ENCODE results near the gene NVL.
"Not testable (repeated sequence)": the region's sequence is repeated elsewhere in the genome, so short reads cannot be mapped to it uniquely, and the experiment has no call there.

Gene NVL

DNA sequence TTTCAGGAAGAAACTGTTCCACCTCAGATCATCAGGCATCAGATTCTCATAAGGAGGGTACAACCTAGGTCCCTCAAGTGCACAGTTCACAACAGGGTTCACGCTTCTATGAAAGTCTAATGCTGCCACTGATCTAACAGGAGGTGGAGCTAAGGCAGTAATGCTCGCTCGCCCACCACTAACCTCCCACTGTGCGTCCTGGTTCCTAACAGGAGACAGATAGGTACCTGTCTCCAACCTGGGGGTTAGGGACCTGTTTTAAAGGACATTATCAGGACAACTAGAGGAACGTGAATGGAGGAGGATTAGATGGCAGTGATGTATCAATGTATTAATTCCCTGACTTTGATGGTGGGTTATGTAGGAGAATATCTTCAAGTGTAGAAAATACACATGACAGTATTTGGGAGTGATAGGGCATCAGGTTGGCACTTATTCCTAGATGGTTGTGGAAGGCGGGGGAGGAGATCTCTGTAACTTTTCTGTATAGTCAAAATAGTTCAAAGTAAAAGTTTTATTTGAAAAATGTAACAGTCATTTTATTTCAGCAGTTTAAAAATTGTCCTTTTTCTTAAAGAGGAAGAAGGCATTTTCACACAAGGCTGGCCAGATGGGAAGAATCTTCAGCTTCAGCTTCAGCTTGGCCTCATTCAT, 103.0 kb downstream of the NVL start:
- no peak for DNase-seq

DNA sequence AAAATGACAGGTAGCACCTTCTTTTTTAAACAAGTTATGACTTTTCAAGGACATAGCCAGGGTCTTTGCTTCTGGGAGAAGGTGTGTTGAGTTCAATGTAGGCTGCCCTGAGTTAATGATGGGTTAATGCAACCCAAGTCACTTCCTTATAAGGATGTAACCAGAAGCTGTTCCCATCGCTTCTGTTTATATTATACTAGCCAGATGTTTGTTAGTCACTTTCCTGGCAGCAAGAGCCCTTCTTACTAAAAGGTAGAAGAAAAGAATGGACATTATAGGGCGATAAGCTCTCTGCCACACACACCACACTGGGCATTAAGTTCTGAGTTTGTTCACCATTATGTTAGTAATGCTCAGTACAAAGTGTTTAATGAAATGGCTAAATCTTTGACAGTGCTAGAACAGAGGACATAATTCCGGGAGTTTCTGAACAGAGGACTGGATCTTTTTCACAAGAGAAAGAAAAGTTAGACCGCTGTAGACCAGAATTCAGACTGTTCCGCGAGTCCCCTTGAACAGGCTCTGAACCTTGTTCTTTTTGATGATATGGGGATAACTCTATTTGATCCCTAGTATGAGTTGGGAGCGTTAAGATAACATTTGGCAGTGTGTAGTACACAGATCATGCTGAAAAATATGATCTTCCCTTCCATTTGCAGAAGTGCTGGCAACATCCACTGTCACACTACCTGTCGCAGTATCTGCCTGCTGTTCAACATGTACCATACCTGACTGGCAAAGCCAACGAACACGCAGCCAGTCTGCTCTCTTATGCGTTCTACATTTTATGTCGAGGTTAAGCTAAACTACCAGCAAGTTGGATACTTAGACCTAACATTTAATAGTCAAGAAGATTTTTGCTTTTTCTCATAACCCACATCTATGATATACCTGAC, 105.9 kb downstream of the NVL start:
- DNase-seq, result no peak

DNA sequence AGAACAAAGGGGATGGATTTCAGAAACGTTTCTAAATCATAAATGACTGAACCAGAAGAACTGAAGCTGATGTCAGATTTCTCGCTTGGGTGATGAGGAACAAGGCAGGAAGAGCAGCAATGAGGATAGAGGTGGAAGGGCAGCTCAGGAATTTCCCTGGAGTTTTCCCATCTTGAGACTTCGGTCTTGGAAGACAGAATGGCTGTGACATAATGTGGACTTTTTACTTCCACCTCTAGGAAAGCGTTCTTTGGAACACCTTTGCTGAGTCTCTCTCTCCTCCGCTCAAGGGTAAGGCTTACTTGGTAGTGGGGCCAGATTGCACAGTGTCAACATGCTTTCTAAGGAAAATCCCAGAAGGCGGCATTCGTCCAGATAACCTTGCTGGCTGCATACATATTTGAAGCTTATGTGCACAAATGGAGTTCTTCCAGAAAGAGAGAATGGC, 110.3 kb downstream of the NVL start:
- DNase-seq, result no peak

DNA sequence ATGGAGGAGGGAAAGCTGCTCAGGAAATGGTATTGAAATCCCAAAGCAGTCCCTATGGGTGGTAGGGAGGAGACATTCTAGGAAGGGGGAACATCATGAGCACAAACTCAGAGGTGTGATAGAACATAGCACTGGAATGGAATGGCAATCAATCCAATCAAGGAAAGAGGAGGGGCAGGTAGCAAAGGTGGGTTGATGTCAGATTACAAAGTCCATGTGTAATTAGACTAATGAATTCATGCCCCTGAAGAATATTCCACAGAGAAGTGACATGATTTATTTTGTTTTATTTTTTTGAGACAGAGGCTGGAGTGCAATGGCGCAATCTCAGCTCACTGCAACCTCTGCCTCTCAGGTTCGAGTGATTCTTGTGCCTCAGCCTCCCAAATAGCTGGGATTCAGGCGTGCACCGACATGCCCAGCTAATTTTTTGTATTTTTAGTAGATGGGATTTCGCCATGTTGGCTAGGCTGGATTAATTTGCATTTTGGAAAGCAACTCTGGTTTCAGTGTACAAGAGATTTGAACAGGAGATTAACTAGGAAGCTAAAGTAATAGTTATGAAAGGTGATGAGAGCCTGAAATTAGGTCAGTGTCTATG, 110.9 kb downstream of the NVL start:
- no peak for DNase-seq

DNA sequence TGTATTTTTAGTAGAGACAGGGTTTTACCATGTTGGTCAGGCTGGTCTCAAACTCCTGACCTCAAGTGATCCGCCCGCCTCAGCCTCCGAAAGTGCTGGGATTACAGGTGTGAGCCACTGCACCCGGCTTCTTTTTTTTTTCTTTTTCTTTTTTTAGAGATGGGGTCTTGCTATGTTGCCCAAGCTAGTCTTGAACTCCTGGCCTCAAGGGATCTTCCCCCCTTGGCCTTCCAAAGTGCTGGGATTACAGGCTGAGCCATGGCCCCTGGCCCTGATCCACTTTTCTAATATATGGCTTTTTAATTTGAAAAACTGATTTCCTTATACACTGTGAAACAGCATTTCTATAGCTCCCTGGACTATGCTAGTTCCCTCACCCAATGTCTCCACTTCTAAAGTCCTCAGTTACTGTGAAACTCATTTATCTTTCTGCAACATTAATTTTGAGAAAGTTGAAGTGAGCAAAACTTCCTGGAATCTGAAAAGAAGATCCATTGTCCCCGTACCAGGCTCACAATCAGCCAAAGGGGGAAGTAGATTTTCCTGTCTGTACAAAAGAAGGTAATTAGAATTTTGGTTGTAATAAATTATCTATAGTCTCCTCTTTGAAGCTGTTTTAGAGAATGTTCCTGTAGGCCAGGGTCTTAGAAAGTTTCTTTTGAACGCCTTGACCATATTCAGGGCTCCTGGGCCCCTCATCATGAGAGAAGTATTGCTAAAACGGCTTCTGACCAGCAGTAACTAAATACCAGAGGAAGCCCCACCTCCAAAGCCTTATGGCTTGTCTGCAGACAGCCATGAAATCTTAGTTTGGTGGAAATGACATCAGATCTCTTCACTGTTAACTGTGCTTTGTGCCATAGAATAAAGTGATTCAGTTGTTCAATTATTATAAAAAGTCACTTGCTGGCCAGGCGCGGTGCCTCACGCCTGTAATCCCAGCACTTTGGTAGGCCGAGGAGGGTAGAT, 112.0 kb downstream of the NVL start:
- DNase-seq, result no peak

DNA sequence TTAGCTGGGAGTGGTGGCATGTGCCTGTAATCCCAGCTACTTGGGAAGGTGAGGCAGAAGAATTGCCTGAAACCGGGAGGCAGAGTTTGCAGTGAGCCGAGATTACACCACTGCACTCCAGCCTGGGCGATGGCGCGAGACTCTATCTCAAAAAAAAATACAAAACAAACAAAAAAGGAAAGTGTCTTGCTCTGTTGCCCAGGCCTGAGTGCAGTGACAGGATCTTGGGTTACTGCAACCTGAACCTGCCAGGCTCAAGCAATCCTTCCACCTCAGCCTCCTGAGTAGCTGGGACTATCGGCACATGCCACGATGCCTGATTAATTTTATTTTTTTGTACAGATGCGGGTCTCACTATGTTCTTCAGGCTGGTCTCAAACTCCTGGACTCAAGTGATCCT, 113.6 kb downstream of the NVL start:
- no peak for DNase-seq

DNA sequence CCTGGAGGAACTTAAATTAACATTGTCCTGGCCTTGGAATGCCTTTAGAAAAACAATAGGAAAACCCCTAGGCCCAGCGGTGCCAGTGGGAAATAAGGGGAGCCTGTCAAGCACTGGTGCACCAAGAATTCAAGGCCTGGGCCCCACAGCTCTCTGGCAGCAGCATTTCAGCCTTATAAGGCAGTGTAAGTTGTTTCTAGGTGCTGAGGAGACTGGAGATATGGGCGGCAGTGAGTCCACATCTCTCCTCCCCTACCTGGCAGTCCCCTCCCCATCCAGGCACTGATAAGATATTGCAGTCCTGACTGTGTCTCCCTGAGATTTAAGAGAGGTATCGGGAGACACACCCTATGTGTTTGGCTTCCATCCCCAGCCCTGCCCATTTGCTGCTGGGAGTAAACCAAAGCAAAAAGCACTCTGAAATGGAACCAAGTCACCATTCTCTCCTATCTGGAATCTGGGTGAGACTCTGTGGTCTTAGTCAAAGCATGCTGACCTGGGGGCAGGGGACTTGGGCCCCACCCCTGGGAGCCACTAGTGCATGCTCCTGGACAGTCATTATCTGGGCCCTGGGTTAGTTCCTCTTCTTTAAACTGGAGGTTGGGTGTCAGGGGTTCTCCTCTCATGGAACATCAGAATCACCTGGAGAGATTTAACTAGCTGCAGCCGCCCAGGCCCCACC, 116.4 kb downstream of the NVL start:
- no peak for DNase-seq

DNA sequence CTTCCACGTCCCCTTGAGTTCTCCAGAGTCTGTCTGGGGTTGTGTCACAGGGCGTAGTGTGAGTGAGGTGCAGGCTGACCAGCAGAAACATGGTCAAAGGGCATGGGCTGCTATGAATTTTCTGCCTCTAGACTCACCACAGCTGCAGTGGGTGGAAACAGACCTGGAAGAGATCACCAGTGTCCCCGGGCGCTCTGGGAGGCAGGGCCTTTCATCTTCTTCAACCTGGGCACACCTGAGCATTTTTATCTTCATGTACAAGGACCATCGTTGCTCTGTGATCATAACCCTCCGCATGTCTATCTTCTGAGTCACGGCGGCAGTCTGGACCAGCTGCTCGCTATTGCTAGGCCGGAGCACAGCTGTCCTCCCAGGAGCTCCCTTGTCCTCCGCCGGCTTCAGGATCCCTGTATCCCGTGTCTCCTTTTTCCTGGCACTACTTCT, 117.3 kb downstream of the NVL start:
- no peak for DNase-seq

DNA sequence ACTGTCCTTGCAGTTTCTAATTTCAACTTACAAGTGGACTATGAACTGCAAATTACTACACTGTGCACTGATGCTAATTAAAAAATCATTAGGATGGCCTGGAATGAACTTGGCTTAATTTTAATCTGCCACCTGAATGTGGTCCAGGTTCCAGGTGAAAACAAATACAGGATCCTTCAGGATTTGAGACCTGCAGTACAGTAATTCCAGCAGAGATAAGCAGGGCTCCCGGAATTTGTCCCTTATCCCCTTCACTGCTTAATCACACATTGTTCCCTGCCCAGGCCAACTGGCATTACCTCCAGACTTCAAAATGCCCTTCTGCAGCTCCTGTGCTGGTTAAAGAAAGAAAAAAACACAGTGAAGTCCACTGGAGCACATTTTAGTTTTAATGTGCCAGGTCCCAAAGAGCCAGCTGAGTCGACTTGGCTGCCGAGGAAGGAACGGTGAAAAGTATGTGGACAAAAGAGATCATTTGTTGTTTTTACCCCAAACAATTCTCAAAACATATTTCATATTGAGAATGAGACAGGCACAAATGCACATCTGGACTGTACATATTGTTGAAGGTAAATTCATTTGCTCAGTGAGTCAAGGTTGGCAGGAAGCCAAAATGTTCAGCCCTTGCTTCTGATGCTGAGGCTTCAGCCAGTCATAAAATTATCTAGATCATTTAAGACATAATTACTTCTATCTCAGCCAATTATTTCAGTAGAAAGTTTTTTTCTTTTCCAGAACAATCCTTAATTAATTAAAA, 118.6 kb downstream of the NVL start:
- no peak for DNase-seq

DNA sequence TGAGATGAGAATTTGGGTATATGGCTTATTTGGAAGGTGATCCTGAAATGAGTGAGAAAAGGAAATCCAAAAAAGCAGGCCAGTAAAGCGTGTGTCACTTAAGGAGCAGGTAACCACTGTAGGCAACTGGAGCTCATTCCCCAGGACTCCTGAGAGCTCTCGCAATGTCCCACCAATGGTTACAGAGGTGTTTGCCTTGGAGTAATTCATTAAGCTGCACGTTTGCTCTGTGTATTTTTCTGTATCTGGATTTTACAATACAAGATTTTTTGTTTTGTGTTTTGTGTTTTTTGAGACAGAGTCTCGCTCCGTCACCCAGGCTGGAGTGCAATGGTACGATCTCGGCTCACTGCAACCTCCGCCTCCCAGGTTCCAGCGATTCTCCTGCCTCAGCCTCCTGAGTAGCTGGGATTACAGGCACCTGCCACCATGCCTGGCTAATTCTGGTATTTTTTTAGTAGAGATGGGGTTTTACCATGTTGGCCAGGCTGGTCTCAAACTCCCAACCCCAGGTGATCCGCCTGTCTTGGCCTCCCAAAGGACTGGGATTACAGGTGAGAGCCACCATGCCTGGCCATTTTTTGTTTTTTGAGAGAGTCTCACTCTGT, 123.9 kb downstream of the NVL start:
- not testable (repeated sequence) for DNase-seq

DNA sequence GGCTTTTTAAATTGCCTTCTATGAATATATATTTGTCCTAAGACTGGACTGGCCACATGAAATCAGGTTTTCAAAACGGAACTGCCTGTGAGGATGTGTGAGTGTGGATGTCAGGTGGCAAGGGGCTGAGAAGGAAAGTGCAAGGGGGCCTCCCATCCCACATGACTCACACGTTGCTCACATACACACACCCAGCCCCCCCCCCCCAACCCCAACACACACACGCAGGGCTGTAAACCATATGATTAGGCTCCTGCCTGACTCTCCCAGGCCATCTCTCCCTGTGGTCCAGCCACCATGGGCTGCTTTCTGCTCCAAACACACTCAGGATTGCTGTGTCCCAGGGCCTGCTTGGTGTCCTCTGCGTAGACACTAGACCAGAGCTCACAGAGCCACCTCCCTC, 124.5 kb downstream of the NVL start:
- DNase-seq, result peak; percentile 42

DNA sequence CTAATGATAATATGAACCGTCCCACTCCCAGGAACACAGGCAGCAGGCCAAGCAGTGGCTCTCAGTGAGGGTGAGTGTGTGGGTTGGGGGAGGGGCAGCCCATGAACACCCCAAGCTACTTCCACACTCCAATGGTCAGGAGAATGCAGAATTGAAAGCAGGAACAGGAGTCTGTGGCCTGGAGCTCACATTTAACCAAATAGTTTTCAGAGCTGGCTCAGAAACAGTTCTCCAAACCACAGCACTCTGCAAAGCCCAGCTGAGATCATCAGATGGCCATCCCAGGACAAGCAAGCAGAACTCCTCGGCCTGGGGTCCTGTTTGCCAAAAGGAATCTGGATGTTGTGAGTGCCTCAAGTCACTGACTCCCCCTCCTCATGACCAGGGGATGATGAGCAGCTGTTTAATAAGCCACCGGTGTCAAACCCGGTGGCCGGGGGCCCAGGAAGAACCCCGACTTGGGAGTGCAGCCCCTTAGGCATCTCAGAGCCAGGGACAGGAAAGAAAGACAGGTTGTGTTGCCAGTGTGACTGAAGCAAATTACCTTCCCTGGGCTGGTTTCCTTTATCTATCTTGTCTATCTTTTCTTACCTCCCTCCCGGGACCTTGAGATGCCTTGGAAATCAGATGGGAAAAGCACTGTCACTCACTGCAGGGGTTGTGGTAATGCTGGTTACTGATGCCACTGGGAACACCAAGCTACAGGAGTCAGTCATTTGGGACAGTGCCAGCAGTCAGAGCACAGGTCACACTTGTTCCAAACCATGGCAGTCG, 126.5 kb downstream of the NVL start:
- no peak for DNase-seq

DNA sequence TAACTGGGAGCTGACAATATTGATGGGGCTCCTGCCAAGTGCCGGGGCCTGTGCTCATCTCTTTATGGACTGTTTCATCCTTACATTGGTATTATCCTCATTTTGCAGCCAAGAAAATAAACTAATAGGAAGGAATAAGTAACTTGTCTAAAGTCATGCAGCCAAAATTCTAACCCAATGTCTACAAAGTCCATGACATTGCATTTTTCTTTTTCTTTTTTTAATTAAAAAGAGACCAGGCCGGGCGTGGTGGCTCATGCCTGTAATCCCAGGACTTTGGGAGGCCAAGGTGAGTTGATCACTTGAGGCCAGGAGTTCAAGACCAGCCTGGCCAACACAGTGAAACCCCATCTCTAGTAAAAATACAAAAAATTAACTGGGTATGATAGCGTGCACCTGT, 128.1 kb downstream of the NVL start:
- no peak for DNase-seq

DNA sequence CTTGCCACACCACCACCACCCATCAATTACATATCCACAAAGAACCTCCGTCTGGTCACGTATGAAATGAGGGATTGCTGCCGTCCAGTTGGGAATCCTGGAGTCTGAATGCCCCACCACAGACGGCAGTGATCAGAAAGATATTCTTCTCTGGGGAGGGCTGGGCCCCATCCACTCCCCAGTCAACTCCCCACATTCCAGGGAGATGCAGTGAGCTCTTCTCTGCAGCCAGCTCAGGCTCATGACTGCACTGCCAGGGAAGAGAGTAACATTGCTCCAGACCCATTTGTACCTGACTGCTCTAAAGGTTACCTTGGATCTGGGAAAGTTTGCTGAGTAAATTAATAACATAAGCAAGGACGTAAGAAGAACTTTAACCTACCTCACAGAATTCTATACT, 128.6 kb downstream of the NVL start:
- DNase-seq, result no peak

DNA sequence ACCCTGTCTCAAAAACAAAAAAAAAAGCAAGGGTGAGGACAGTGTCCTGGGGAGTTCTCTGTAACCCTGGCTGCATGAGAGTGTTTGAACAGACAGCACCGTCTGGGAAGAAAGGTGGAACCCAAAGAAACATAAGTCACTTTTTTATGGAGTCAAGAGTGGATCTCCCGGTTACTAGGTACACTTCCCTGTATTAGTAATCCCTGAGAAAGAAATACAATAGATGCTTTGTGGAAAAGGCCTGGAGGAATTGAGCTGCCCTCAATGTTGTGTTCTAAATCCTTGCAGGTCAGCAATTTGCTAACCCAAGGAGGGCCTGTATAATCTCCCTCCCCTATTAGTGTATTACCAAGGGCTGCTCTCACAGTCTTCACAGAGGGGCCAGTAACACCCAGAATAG, 130.3 kb downstream of the NVL start:
- no peak for DNase-seq

DNA sequence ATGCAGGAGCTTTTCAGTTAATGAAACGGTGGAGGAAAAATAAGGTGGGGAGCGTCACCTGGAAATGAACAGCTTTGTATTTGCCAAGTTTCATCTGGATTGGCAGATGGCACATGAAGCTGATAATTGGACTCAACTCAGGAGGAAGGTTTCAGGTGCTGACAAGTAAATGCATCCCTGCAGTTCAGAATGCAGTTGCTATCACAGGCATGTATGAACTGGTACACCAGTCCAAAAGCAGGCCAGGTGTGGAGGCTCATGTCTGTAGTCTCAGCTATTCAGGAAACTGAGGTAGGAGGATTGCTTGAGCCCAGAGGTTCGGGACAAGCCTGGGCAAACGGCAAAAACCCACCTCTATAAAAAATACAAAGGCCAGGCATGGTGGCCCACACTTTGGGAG, 131.4 kb downstream of the NVL start:
- DNase-seq, result no peak

DNA sequence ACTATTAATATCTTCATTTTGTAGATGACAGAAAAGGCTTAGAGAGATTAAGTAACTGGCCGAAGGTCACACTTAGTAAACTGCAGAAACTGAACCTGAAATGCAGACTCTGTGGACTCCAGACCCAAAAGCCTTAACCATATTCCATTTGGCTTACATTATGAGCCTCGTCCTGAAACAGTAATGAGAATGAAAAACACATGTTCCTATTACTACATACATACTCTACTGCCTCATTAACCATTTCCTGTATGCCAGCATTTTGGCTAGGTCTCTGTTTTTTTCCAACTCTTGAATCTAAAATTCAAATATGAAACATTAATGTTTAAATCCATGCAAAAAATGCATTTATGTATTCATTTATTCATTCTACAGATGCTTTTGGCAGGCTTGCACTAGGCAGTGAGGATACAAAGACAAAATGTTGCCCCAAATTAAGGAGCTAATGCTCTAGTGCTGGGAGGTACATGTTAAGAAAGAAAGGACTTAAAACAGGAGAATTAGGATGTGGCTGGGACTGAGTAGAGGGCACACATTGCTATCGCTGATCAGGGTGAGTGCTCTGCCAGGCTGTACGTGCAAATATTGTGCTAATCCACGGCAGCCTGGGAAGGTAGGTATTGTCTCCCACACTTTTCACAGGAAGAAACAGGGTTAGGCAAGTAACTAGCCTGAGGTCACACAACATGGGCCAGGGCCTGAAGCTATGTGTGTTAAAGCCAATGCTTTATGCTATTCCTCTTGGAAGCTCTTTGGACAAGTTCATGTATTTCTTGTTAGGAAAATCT, 133.0 kb downstream of the NVL start:
- no peak for DNase-seq

DNA sequence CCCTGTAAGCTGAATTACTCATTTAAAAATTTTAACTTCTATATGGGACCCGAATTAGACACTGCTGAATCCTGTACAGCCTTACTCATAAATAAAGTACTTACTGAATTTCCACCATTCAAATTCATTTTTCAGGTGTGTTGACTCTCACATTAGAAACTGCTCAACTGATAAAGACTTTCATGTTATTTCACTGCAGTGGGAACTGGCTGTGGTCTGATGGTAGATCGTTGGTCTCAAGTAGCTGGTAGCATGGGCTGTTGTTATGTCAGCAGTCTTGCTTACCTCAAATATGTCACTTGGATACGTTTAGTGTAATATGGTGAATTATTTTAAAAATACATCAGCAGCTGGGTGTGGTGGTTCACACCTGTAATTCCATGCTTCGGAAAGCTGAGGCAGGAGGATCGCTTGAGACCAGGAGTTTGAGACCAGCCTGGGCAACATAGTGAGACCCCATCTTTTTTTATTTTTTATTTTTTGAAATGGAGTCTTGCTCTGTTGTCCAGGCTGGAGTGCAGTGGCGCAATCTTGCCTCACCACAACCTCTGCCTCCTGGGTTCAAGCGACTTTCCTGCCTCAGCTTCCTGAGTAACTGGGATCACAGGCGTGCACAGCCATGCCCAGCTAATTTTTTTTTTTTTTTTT, 136.5 kb downstream of the NVL start:
- DNase-seq, result no peak
